Activated CD4-positive, alpha-beta T cell treated with anti-CD3 and anti-CD28 coated beads, Interleukin-2, amount 50 U/mL, for 16 hours (primary cell): ENCODE results near the gene DCTN1.

Experiments
- DNase-seq: peaks from one replicate; pipeline ENCODE4 v3.0.0-alpha.2; 2020

DCTN1 gene

GRCh38 chr2:74316627-74317295 lies 63.4 kb downstream of the DCTN1 start:
- no peak for DNase-seq

DNA sequence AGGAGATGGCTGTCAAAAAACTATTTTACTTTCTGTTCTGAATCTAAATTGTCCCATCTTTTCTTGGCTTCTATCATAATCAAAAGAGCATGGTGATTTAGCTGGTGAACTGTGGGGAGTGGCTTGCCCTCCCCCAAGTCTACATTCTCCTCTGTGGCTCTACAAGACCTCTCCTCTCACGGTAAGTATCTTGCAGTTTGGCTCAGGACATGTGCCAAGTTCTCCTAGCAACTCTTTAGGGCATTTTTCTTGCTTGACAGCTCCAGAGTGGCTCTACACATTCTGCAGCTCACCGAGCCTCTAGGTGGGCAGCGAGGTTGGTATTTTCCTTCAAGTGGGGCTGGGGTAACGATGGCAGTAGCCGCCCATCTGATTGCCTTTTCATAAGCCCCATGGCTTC lies 66.0 kb downstream of the DCTN1 start:
- no peak for DNase-seq

DNA sequence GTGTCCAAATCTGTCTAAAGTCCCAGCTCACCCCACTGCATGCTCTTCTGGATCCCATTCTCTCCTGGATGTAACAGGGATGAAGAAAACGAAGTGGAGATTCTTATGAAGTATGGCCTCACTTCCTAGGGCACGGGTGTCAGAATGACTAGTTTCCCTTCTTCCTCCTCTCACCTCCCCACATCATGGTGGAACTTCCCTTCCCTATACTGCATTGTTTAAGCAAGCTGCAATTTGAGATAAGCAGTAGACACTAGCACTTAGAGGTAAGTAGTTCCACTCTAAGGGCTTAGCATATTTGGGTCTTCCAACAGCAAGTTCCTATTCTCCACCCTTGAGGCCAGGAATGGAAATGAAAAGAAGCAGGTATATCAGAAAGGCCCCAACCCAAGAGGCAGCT lies 66.6 kb downstream of the DCTN1 start:
- no peak for DNase-seq

DNA sequence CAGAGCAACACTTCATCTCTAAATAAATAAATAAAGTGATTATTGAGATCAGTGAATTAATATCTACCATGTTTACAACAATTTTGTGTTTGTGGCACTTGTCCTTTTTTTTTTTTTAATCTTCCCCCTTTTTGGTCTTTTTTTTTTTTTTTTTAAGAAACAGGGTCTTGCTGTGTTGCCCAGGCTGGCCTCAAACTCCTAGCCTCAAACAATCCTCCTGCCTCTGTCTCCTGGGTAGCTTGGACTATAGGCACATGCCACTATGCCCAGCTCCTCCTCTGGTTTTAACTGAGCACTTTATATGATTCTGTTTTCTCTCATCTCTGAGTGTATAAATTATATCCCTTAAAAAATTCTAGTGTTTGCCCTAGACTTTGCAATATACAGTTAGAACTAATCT lies 67.2 kb downstream of the DCTN1 start:
- no peak for DNase-seq
